Activated CD8-positive, alpha-beta T cell treated with anti-CD3 and anti-CD28 coated beads, Interleukin-2, amount 10 ng/mL, durations not matched to agents 7 days and 5 days (primary cell): ENCODE measurements around the gene OR2AG1. TPM values are rescaled to one million over a fixed set of nuclear protein-coding genes. Genes with fewer than 3 reads are reported as not detected.
A peak's percentile ranks its signal among the peaks of the same experiment; 100 is the strongest.

Experiments used
- ATAC-seq: fragments of 150-1000 bp; cut with Tn5 transposase; one replicate; pipeline ENCODE4 v1.10.0; 2021; ENCODE audit warnings: moderate library complexity
- CTCF ChIA-PET: fragments of 350-600 bp; sonication (Branson Sonifier 250); formaldehyde crosslinking; loops from one replicate; lab custom pipeline; 2021; ENCODE audit warnings: antibody characterized with exemption; lab: Charles Lee
- POLR2A ChIA-PET: fragments of 350-600 bp; sonication (Branson Sonifier 250); formaldehyde crosslinking; loops from one replicate; lab custom pipeline; 2021; ENCODE audit warnings: antibody characterized with exemption; lab: Charles Lee
- DNase-seq: peaks from one replicate; pipeline ENCODE4 v3.0.0-alpha.2; 2020
- H3K27ac Mint-ChIP-seq: one replicate; pipeline ENCODE4 v1.8.0; 2021; ENCODE audit warnings: mild to moderate bottlenecking, mixed read lengths
- H3K27me3 Mint-ChIP-seq: one replicate; pipeline ENCODE4 v1.8.0; 2021; ENCODE audit warnings: low read depth, mixed read lengths
- H3K36me3 Mint-ChIP-seq: one replicate; pipeline ENCODE4 v1.8.0; 2021; ENCODE audit warnings: low read depth, mixed read lengths
- H3K4me1 Mint-ChIP-seq: one replicate; pipeline ENCODE4 v1.8.0; 2021; ENCODE audit warnings: low read depth, mixed read lengths
- H3K4me3 Mint-ChIP-seq: one replicate; pipeline ENCODE4 v1.8.0; 2021; ENCODE audit warnings: mild to moderate bottlenecking, mixed read lengths
- H3K9me3 Mint-ChIP-seq: one replicate; pipeline ENCODE4 v1.8.0; 2022; ENCODE audit warnings: mixed read lengths; ENCODE audit not compliant: insufficient read depth
- total RNA-seq, 2 experiments: library from RNA; stranded (reverse); gene quantifications; one replicate each; pipeline ENCODE4 v1.2.3, GENCODE V29; 2021

OR2AG1 gene
- total RNA-seq, 2 experiments from 2014 or later: not detected

DNA sequence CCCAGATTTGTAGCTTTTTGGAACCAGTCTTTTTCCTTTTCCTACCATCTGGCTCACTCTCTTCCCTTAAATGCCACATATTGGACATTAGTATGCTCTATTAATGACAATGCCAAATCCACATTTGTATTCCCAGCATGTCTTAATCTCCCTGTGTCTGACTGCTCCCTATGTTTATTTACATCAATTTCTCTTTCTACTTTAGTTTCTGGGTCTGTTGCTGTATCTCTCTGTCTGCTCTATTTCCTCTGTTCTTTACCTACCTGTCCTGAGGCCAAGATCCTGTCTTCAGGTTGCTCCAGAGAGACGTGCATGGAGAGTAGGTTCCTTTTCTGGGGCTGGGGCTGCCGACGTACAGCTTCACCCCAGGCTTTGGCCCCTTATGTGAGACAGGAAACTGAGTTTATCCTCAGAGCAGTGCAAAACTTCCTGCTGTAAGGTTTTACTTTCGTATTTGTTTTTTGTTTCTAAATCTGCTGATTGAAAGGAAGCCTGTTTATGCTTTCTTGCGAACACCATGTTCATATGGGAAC is 36.7 kb upstream of the OR2AG1 start:
- H3K27ac Mint-ChIP-seq: no peak overlapping the region
- DNase-seq (peak; percentile 65), ATAC-seq (peak; percentile 85)
- POLR2A ChIA-PET: interaction anchor here (0.5 to 2.8 kb wide), 9 partner anchors 9 to 1562 kb away, joined by 3 to 20 read pairs (median 3); partner anchors contain the start of genes MRPL17, TAF10 and ZNF215
- CTCF ChIA-PET: interaction anchor here (0.9 to 17.1 kb wide), 15 partner anchors 5 to 767 kb away, joined by 3 to 563 read pairs (median 11); partner anchors contain the start of genes MRPL17 and TAF10
- H3K27me3 Mint-ChIP-seq: no peaks in the 10 kb centered on the region
- no peaks in the 10 kb centered on the region for H3K9me3 Mint-ChIP-seq
- no peak overlapping the region for H3K4me3 Mint-ChIP-seq
- peaks cover 19% of the 10 kb centered on the region for H3K36me3 Mint-ChIP-seq
- peaks cover 41% of the 10 kb centered on the region for H3K4me1 Mint-ChIP-seq

DNA sequence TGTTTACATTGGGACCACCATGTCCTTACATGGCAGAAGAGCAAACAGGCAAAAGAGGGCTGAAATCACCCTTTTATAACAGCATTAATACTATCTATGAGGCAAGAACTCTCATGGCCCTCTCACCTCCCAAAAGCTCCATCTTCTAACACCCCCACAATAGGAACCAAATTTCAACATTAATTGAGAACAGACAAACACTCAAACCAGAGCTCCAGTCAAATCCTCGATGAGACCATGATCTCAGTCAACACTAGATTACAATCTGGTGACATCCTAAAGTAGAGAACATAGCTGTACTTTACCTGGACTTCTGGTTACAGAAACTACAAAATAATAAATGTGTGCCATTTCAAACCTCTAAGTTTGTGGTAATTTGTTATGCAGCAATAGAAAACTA is 36.2 kb upstream of the OR2AG1 start:
- Mint-ChIP-seq H3K27me3 (no peaks in the 10 kb centered on the region), H3K4me3 (no peak overlapping the region), H3K27ac (no peak overlapping the region), H3K9me3 (no peaks in the 10 kb centered on the region), H3K36me3 (peaks cover 18% of the 10 kb centered on the region), H3K4me1 (peaks cover 40% of the 10 kb centered on the region)
- ChIA-PET CTCF (interaction anchor here (0.9 to 17.1 kb wide), 15 partner anchors 5 to 766 kb away, joined by 3 to 563 read pairs (median 11); partner anchors contain the start of genes MRPL17 and TAF10), POLR2A (interaction anchor here (0.6 to 2.8 kb wide), 7 partner anchors 9 to 1562 kb away, joined by 3 to 20 read pairs (median 3); partner anchors contain the start of gene ZNF215)
- DNase-seq: no peak
- ATAC-seq: no peak

DNA sequence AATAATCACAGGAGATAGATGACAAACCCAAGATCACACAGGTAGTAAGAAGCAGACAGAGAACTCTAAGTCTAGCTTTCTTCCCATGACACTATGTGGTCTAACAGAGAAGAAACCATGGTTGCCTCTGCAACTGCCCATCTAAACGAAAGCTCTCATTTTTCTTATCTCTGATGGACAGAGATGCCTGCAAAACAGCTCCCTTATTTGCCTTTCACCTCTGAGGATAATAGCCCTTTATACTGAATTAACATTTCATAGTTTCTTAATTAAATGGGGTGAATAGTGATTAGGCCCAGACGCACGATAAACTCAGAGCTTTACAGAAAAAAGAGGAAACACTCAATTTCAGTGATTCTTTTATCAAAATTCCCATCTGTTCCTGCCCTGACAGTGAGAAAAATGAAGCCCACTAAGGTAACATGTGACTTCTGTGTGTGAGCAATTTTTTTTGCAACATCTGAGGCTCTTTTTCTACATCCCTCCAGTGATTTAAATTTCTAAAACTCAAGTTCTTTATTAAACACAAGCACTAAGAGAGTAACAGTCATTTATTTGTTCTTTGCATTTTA is 35.6 kb upstream of the OR2AG1 start:
- ATAC-seq (no peak), DNase-seq (no peak)
- H3K27me3 Mint-ChIP-seq: no peaks in the 10 kb centered on the region
- ChIA-PET POLR2A (interaction anchor here (0.6 to 2.8 kb wide), 5 partner anchors 8 to 143 kb away, joined by 3 to 20 read pairs (median 3); no protein-coding TSS in a partner anchor), CTCF (interaction anchor here (0.9 to 17.1 kb wide), 14 partner anchors 5 to 765 kb away, joined by 3 to 563 read pairs (median 12); partner anchors contain the start of genes MRPL17 and TAF10)
- no peaks in the 10 kb centered on the region for H3K9me3 Mint-ChIP-seq
- peaks cover 35% of the 10 kb centered on the region for H3K4me1 Mint-ChIP-seq
- no peak overlapping the region for H3K27ac Mint-ChIP-seq
- no peak overlapping the region for H3K4me3 Mint-ChIP-seq
- H3K36me3 Mint-ChIP-seq: peaks cover 12% of the 10 kb centered on the region

DNA sequence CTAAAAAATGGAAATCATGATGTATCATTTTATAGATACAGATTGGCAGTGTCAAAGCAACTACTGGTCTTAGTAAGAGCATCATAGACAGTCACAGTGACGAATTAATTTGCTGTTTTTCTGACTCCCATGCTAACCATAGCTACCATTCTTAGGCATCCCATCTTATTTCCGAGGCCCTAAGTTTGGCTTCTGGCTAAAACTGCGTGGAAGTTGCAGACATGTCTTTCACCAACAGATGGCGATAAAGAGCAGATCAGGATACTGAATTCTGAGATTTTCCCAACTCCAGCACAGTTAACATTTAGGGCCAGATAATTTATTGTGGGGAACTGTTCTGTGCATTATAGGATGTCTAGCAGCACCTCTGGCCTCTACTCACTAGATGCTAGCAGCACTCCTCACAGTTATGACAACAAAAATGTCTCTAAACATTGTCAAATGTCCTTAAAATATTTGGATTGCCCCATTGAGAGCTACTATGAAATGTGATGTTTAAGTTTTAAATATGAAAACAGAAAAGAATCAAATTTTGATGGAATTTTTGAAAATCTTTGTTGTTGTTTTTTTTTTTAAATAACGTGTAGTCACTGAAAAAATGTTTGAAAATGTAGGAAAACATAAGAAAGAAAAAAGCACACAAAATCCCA is 27.4 kb upstream of the OR2AG1 start:
- DNase-seq (peak; percentile 43), ATAC-seq (peak; percentile 27)
- Mint-ChIP-seq H3K27ac (no peak overlapping the region), H3K36me3 (no peaks in the 10 kb centered on the region), H3K4me3 (no peak overlapping the region), H3K4me1 (peaks cover 4% of the 10 kb centered on the region), H3K27me3 (peaks cover 1% of the 10 kb centered on the region), H3K9me3 (no peaks in the 10 kb centered on the region)
- CTCF ChIA-PET: interaction anchor here (0.7 to 16.6 kb wide), 46 partner anchors 9 to 902 kb away, joined by 3 to 563 read pairs (median 4); partner anchors contain the start of genes ARFIP2, MRPL17, OR2AG2 and TAF10
- POLR2A ChIA-PET: interaction anchor here (0.9 to 1.1 kb wide), 2 partner anchors 9 to 10 kb away, joined by 3 read pairs; no protein-coding TSS in a partner anchor

DNA sequence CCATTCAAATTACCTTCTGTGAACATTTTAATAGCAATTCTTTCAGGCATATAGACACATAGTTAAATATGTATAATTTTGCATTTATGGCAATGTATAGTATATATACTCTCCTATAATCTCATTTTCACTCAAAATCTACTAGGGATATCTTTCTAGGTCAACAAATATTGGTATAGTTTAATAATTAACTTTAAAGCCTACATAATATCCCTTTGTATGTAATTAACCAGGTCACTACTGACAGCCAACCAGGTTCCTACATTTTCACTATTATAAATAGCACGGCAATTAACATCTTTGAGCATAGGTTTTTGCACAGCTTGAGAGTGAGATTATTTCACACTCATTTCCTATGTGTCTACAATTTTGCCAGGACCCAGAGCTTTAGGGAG is 26.9 kb upstream of the OR2AG1 start:
- H3K27me3 Mint-ChIP-seq: peaks cover 2% of the 10 kb centered on the region

DNA sequence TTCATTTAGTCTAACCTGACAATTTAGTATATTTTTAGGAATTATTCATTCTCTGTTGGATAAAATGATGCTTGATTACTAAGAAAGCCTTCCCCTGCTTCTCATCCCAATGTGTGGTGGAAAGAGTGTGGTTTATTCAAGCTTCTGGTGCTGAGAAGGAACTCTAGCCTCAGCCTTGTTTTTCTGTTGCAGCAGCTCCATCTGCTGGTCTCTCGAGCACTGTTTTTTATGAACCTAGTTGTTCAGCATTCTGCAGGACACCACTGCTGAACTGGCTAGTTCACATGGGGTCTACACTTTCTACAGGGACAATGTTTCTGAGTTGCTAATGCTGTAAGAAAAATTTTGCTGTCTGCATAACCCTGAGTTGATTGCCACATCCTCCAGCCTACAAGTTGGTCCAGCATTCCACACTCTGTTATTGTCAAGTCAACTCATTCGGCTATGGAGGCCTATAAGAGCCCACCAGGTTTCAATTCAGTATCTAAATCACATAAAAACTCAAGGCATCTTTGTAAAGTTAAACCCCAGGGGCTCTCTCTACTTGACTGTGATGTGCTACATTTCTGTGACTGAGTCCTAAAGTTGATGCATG is 25.4 kb upstream of the OR2AG1 start:
- peaks cover 2% of the 10 kb centered on the region for H3K27me3 Mint-ChIP-seq
- no peaks in the 10 kb centered on the region for H3K36me3 Mint-ChIP-seq
- H3K27ac Mint-ChIP-seq: no peak overlapping the region
- ChIA-PET POLR2A (no interaction called here), CTCF (interaction anchor here (0.6 to 16.6 kb wide), 18 partner anchors 8 to 379 kb away, joined by 3 to 563 read pairs (median 5); partner anchors contain the start of genes ILK and MRPL17)
- ATAC-seq (peak; percentile 90), DNase-seq (peak; percentile 76)
- H3K4me3 Mint-ChIP-seq: no peak overlapping the region
- no peaks in the 10 kb centered on the region for H3K9me3 Mint-ChIP-seq
- no peaks in the 10 kb centered on the region for H3K4me1 Mint-ChIP-seq

More for the DNA sequence above, 26.9 kb upstream of the OR2AG1 start:
- H3K27ac Mint-ChIP-seq: no peak overlapping the region
- ATAC-seq (no peak), DNase-seq (no peak)
- ChIA-PET POLR2A (interaction anchor here (1.1 kb wide), 1 partner anchor 10 kb away, joined by 3 read pairs; no protein-coding TSS in a partner anchor), CTCF (interaction anchor here (0.7 to 16.6 kb wide), 26 partner anchors 9 to 377 kb away, joined by 3 to 563 read pairs (median 6); partner anchors contain the start of genes ARFIP2, MRPL17, OR2AG2 and TAF10)
- H3K36me3 Mint-ChIP-seq: no peaks in the 10 kb centered on the region
- H3K4me1 Mint-ChIP-seq: no peaks in the 10 kb centered on the region
- H3K9me3 Mint-ChIP-seq: no peaks in the 10 kb centered on the region
- no peak overlapping the region for H3K4me3 Mint-ChIP-seq

DNA sequence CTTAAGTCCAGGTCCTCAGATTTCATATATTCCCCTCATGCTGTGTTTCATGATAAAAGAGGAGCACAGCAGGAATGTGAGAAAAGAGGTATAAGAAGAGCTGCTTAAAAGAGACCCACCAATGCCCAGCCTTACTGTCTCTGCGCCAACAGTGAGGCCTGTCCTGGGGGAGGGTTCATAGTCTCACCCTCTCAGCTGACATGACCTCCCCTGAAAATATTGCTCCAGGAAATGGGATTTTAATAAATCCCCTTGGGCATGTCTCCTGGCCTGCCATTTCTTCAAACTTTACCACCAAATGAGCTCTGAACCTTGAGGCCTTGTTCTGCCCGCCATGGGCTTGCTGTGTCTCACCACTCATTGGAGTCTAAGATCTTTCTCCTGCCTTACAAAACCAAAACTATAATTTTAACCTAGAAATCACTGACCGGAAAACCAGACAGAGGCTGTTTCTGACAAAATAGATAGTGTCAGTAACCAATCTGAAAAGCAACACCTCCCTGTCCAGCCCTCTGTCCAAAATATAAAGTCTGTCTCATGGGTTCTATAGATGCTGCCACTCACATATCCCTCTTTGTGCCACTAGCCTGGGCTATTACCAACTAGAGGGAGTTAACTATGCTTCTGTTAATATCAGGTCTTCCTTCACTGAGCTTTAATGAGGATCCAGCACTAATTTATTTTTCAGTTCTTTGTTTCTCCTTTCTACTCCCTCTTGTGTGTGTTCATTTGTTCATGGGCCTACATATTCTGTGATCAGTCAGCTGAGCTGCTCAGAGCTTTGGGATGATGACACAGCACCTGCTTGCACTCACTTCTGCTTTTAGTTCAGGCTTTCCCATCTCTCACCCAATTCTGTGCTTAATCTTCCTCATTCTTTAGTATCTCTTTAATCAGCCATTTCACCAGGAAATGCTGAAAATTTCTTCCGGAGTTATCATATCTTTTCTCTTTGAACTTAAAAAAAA is 10.6 kb upstream of the OR2AG1 start, which contains the start of gene OR2AG2:
Gene OR2AG2 (minus strand): TSS at position 51 of the 968 bp plus-strand sequence. CDS start 3,019 bp downstream, outside the sequence.
- ChIA-PET CTCF (interaction anchor here (1.0 to 1.5 kb wide), 6 partner anchors 16 to 581 kb away, joined by 3 to 5 read pairs (median 3); no protein-coding TSS in a partner anchor), POLR2A (no interaction called here)
- no peak within 1 kb of the TSS for H3K27ac Mint-ChIP-seq

DNA sequence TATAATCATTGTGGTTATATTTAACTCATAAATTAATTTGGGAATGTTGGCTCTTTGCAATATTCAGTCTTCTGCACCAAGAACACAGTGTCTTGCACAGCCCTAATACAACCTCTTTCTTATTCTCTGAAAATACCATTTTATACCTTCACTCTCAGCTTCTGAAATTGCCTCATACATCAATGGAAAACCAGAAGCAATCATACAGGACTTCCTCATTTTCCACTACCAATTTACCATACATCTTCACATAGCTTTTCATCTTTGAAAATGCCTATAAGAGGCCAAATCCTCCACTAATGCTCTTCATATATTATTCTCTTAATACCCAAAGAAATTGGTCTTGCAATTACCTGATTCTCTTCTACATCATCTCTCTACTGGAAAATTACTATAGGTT is 4.3 kb upstream of the OR2AG1 start:
- POLR2A ChIA-PET: no interaction called here
- no peak for ATAC-seq
- Mint-ChIP-seq H3K9me3 (no peaks in the 10 kb centered on the region), H3K4me1 (no peaks in the 10 kb centered on the region), H3K27me3 (peaks cover 15% of the 10 kb centered on the region), H3K27ac (no peak overlapping the region), H3K36me3 (no peaks in the 10 kb centered on the region), H3K4me3 (no peak overlapping the region)
- no peak for DNase-seq
- CTCF ChIA-PET: interaction anchor here (0.8 to 1.9 kb wide), 2 partner anchors 23 to 34 kb away, joined by 4 to 6 read pairs; no protein-coding TSS in a partner anchor

More for the DNA sequence above, 10.6 kb upstream of the OR2AG1 start, which contains the start of gene OR2AG2:
- no peak within 1 kb of the TSS for H3K4me3 Mint-ChIP-seq
- H3K9me3 Mint-ChIP-seq: no peaks in the 10 kb centered on the region
- DNase-seq: no peak
- no peaks in the 10 kb centered on the region for H3K4me1 Mint-ChIP-seq
- no peaks in the 10 kb centered on the region for H3K36me3 Mint-ChIP-seq
- no peak for ATAC-seq
- peaks cover 10% of the 10 kb centered on the region for H3K27me3 Mint-ChIP-seq

DNA sequence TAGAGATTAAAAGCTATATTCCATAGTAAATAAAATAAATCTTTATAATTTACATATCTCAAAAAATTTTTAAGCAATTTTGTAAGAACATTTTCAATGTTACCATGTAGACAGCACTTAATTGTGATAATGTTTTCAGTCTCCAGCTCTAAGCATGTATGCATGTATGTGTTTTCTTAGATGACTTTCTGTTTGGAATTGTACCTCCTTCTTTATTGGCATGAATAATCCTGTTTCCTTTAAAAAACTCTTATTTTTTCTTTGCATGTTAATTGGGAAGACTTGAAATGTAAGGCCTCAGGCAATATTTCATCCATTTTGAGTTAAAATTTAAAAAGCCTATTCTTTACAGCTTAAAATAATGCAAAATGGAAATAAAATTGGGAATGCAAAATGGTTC is 2.0 kb upstream of the OR2AG1 start:
- CTCF ChIA-PET: interaction anchor here (1.1 to 1.7 kb wide), 2 partner anchors 26 to 32 kb away, joined by 3 to 6 read pairs; no protein-coding TSS in a partner anchor
- Mint-ChIP-seq H3K27me3 (peaks cover 14% of the 10 kb centered on the region), H3K9me3 (no peaks in the 10 kb centered on the region), H3K4me1 (no peaks in the 10 kb centered on the region), H3K4me3 (no peak overlapping the region), H3K36me3 (no peaks in the 10 kb centered on the region), H3K27ac (no peak overlapping the region)
- DNase-seq (no peak), ATAC-seq (no peak)
- POLR2A ChIA-PET: no interaction called here

DNA sequence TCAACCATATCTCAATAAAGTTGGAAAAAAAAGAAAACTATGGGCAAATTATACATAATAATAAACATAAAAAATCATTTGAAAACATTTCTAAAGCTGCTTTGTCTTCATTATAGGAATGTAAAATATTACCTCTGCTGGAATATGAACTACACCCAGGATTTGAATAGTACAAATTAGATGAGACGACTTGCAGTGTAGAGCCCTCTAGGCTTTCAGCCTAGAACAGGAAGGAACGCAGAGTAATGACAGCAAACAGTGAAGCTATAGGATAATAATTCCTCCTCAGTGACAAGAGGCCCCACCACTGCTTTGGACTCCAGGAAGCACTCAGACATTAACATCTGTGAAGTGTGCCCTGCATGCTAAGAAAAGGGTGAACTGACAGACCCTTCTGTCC is 7.7 kb downstream of the OR2AG1 start:
- H3K27me3 Mint-ChIP-seq: peaks cover 13% of the 10 kb centered on the region
- CTCF ChIA-PET: no interaction called here
- POLR2A ChIA-PET: no interaction called here

More for the DNA sequence above, 7.7 kb downstream of the OR2AG1 start:
- ATAC-seq (no peak), DNase-seq (no peak)
- no peak overlapping the region for H3K27ac Mint-ChIP-seq
- no peaks in the 10 kb centered on the region for H3K9me3 Mint-ChIP-seq
- no peaks in the 10 kb centered on the region for H3K36me3 Mint-ChIP-seq
- H3K4me3 Mint-ChIP-seq: no peak overlapping the region
- no peaks in the 10 kb centered on the region for H3K4me1 Mint-ChIP-seq
